GM19351 (cell line): ENCODE data around the gene DSTN.

ENCODE experiments used
- ATAC-seq: cut with Tn5 transposase; IDR thresholded peaks from one replicate; pipeline ENCODE4 v1.9.1; 2021; ENCODE audit warnings: mild to moderate bottlenecking, moderate library complexity; ENCODE audit not compliant: unreplicated experiment

The DSTN gene

GRCh38 chr20:17569616-17570346 lies at the start of gene DSTN:
Gene DSTN (plus strand): TSS chr20:17570075. CDS start chr20:17570209, 134 bp downstream.
- peak; percentile 85 for ATAC-seq

GRCh38 chr20:17520583-17520982 lies 49.3 kb upstream of the DSTN start:
- no peak for ATAC-seq

- no peak for ATAC-seq
Observed at GRCh38 chr20:17522528-17522927, 47.3 kb upstream of the DSTN start.

GRCh38 chr20:17523326-17523725 lies 46.5 kb upstream of the DSTN start:
- ATAC-seq, result no peak

GRCh38 chr20:17524560-17524959 lies 45.3 kb upstream of the DSTN start:
- ATAC-seq, result no peak

- ATAC-seq, result no peak
Observed at GRCh38 chr20:17525132-17525531, 44.7 kb upstream of the DSTN start.

GRCh38 chr20:17525650-17526049 lies 44.2 kb upstream of the DSTN start:
- ATAC-seq, result peak; percentile 78

GRCh38 chr20:17529586-17529985 lies 40.3 kb upstream of the DSTN start:
- ATAC-seq, result no peak

- ATAC-seq, result no peak
Observed at GRCh38 chr20:17530153-17530552, 39.7 kb upstream of the DSTN start.

- ATAC-seq, result peak; percentile 60
Observed at GRCh38 chr20:17530716-17531664, 38.9 kb upstream of the DSTN start, which contains the start of gene BFSP1. Gene BFSP1 (minus strand): TSS chr20:17531379. CDS start chr20:17531329, 50 bp downstream.

- ATAC-seq, result no peak
Observed at GRCh38 chr20:17531665-17532025, 38.2 kb upstream of the DSTN start.

- no peak for ATAC-seq
Observed at GRCh38 chr20:17533396-17533795, 36.5 kb upstream of the DSTN start.

GRCh38 chr20:17534077-17534476 lies 35.8 kb upstream of the DSTN start:
- ATAC-seq, result no peak

GRCh38 chr20:17536944-17537444 lies 32.9 kb upstream of the DSTN start:
- ATAC-seq, result peak; percentile 83

- ATAC-seq, result no peak
Observed at GRCh38 chr20:17537959-17538358, 31.9 kb upstream of the DSTN start.

GRCh38 chr20:17538517-17539170 lies 31.2 kb upstream of the DSTN start:
- peak; percentile 80 for ATAC-seq

- no peak for ATAC-seq
Observed at GRCh38 chr20:17541596-17541995, 28.3 kb upstream of the DSTN start.

GRCh38 chr20:17541996-17542395 lies 27.9 kb upstream of the DSTN start:
- ATAC-seq, result no peak

GRCh38 chr20:17542481-17542880 lies 27.4 kb upstream of the DSTN start:
- no peak for ATAC-seq

- ATAC-seq, result no peak
Observed at GRCh38 chr20:17542993-17543412, 26.9 kb upstream of the DSTN start.

- ATAC-seq, result no peak
Observed at GRCh38 chr20:17543531-17544131, 26.2 kb upstream of the DSTN start.
